Measurements from ENCODE around the gene PLSCR4. TPM values are rescaled to one million over a fixed set of nuclear protein-coding genes. Genes with fewer than 3 reads are reported as not detected.

Gene PLSCR4
- total RNA-seq, 2 experiments from 2014 or later: not detected

- no peak for ATAC-seq (ENCODE audit: poor library complexity)
- no peak overlapping the region for H3K4me3 Mint-ChIP-seq
- Histone ChIP-seq H3K27ac (ENCODE audit: low read depth in 1 of 2, low read length in 2 of 2) (no peak overlapping the region), H3K4me1 (ENCODE audit: insufficient read depth, low read length) (no peaks in the 10 kb centered on the region), H3K36me3 (ENCODE audit: insufficient read depth, low read length) (no peaks in the 10 kb centered on the region), H3K27me3 (ENCODE audit: control insufficient read depth in 1 of 2, insufficient read depth in 2 of 2, low read length in 2 of 2) (peaks cover 0 to 3% of the 10 kb centered on the region in 2 experiments), H3K9me3 (ENCODE audit: control insufficient read depth in 1 of 2, insufficient read depth in 1 of 2, low read length in 2 of 2) (no peaks in the 10 kb centered on the region), H3K4me3 (ENCODE audit: low read length) (no peak overlapping the region)
- H3K36me3 Mint-ChIP-seq (ENCODE audit: low read depth): no peaks in the 10 kb centered on the region
- peaks cover 1% of the 10 kb centered on the region for H3K9me3 Mint-ChIP-seq
- CTCF ChIA-PET: no interaction called here
- no peak for TF ChIP-seq CTCF (IDR thresholded peaks at IDR 0.05)
- no peak overlapping the region for H3K27ac Mint-ChIP-seq
- no peaks in the 10 kb centered on the region for H3K4me1 Mint-ChIP-seq (ENCODE audit: low read depth)
- POLR2A ChIA-PET: no interaction called here
- H3K27me3 Mint-ChIP-seq: peaks cover 7% of the 10 kb centered on the region
- DNase-seq: no peak
- intact Hi-C loops (cut with DNase I, micrococcal nuclease): no loop called here
Observed at GRCh38 chr3:146243559-146243958, 7.3 kb downstream of the PLSCR4 start.

- CTCF ChIA-PET: interaction anchor here (1.3 kb wide), 1 partner anchor 8 kb away, joined by 3 read pairs; no protein-coding TSS in a partner anchor
Observed at GRCh38 chr3:146241523-146242240, 9.2 kb downstream of the PLSCR4 start.

GRCh38 chr3:146233487-146233886 is 17.4 kb downstream of the PLSCR4 start:
- Histone ChIP-seq H3K36me3 (ENCODE audit: insufficient read depth, low read length) (no peaks in the 10 kb centered on the region), H3K27ac (ENCODE audit: low read depth in 1 of 2, low read length in 2 of 2) (no peak overlapping the region), H3K4me3 (ENCODE audit: low read length) (no peak overlapping the region), H3K27me3 (ENCODE audit: control insufficient read depth in 1 of 2, insufficient read depth in 2 of 2, low read length in 2 of 2) (no peaks in the 10 kb centered on the region), H3K4me1 (ENCODE audit: insufficient read depth, low read length) (no peaks in the 10 kb centered on the region), H3K9me3 (ENCODE audit: control insufficient read depth in 1 of 2, insufficient read depth in 1 of 2, low read length in 2 of 2) (peaks cover 0 to 26% of the 10 kb centered on the region in 2 experiments)
- Mint-ChIP-seq H3K4me1 (ENCODE audit: low read depth) (no peaks in the 10 kb centered on the region), H3K27me3 (peaks cover 5% of the 10 kb centered on the region), H3K9me3 (peaks cover 13% of the 10 kb centered on the region), H3K4me3 (no peak overlapping the region), H3K27ac (no peak overlapping the region), H3K36me3 (ENCODE audit: low read depth) (no peaks in the 10 kb centered on the region)
- DNase-seq: no peak
- POLR2A ChIA-PET: no interaction called here
- no peak for TF ChIP-seq CTCF (IDR thresholded peaks at IDR 0.05)
- CTCF ChIA-PET: interaction anchor here (1.0 to 1.3 kb wide), 2 partner anchors 8 to 13 kb away, joined by 3 read pairs; no protein-coding TSS in a partner anchor
- intact Hi-C loops (cut with DNase I, micrococcal nuclease): no loop called here
- ATAC-seq (ENCODE audit: poor library complexity): no peak

More at GRCh38 chr3:146241523-146242240, 9.2 kb downstream of the PLSCR4 start:
- no peak for ATAC-seq (ENCODE audit: poor library complexity)
- H3K4me3 ChIP-seq (ENCODE audit: low read length): no peak overlapping the region
- no peaks in the 10 kb centered on the region for H3K27me3 ChIP-seq (ENCODE audit: control insufficient read depth in 1 of 2, insufficient read depth in 2 of 2, low read length in 2 of 2)
- no peak for DNase-seq
- peaks cover 0 to 4% of the 10 kb centered on the region in 2 experiments for H3K9me3 ChIP-seq (ENCODE audit: control insufficient read depth in 1 of 2, insufficient read depth in 1 of 2, low read length in 2 of 2)
- H3K36me3 ChIP-seq (ENCODE audit: insufficient read depth, low read length): no peaks in the 10 kb centered on the region
- Mint-ChIP-seq H3K9me3 (peaks cover 6% of the 10 kb centered on the region), H3K36me3 (ENCODE audit: low read depth) (no peaks in the 10 kb centered on the region), H3K27me3 (no peaks in the 10 kb centered on the region), H3K27ac (no peak overlapping the region), H3K4me1 (ENCODE audit: low read depth) (no peaks in the 10 kb centered on the region), H3K4me3 (no peak overlapping the region)
- POLR2A ChIA-PET: no interaction called here
- H3K27ac ChIP-seq (ENCODE audit: low read depth in 1 of 2, low read length in 2 of 2): no peak overlapping the region
- H3K4me1 ChIP-seq (ENCODE audit: insufficient read depth, low read length): no peaks in the 10 kb centered on the region
- intact Hi-C loops (cut with DNase I, micrococcal nuclease): no loop called here
- TF ChIP-seq CTCF (IDR thresholded peaks at IDR 0.05): no peak

Data from CD4-positive, alpha-beta T cell (primary cell).